ENCODE data around the gene ADAT1. TPM values are rescaled to one million over a fixed set of nuclear protein-coding genes. Genes with fewer than 3 reads are reported as not detected.

Gene ADAT1
- total and polyA plus RNA-seq, 8 donors: 39.1 to 57.4 (median 51.7) TPM

- Histone ChIP-seq H3K4me3 (no peak overlapping the region), H3K9me3 (no peaks in the 10 kb centered on the region), H3K36me3 (peaks cover 0 to 50% of the 10 kb centered on the region in 2 donors), H3K4me1 (peaks cover 8 to 31% of the 10 kb centered on the region in 2 donors), H3K27me3 (no peaks in the 10 kb centered on the region), H3K27ac (no peak overlapping the region)
- ATAC-seq: no peak
- DNase-seq: peak in 1 of 4 donors; percentile 28
- intact Hi-C loops (cut with DNase I): no loop called here
- peak in 1 of 2 donors; percentile 12 for TF ChIP-seq CTCF (IDR thresholded peaks at IDR 0.05)
Measured at GRCh38 chr16:75621170-75621477, 2.0 kb downstream of the ADAT1 start.

GRCh38 chr16:75620326-75621169 lies 2.5 kb downstream of the ADAT1 start:
- DNase-seq (no peak), ATAC-seq (no peak)
- H3K27me3 ChIP-seq: no peaks in the 10 kb centered on the region
- H3K4me1 ChIP-seq: peaks cover 8 to 31% of the 10 kb centered on the region in 2 donors
- H3K36me3 ChIP-seq: peaks cover 0 to 50% of the 10 kb centered on the region in 2 donors
- intact Hi-C loops (cut with DNase I): no loop called here
- peak overlapping the region in 1 of 2 donors; percentile 20 for H3K27ac ChIP-seq
- no peak overlapping the region for H3K4me3 ChIP-seq
- no peaks in the 10 kb centered on the region for H3K9me3 ChIP-seq
- TF ChIP-seq CTCF (IDR thresholded peaks at IDR 0.05): no peak

GRCh38 chr16:75618780-75619179 lies 4.3 kb downstream of the ADAT1 start:
- Histone ChIP-seq H3K4me1 (peaks cover 8 to 31% of the 10 kb centered on the region in 2 donors), H3K4me3 (no peak overlapping the region), H3K9me3 (no peaks in the 10 kb centered on the region), H3K27me3 (no peaks in the 10 kb centered on the region), H3K27ac (no peak overlapping the region), H3K36me3 (peaks cover 0 to 62% of the 10 kb centered on the region in 2 donors)
- intact Hi-C loops (cut with DNase I): no loop called here
- TF ChIP-seq CTCF (IDR thresholded peaks at IDR 0.05): no peak
- ATAC-seq: no peak
- no peak for DNase-seq

- H3K36me3 ChIP-seq: peaks cover 0 to 79% of the 10 kb centered on the region in 2 donors
- H3K27ac ChIP-seq: no peak overlapping the region
- ATAC-seq (no peak), DNase-seq (no peak)
- intact Hi-C loops (cut with DNase I): no loop called here
- no peak overlapping the region for H3K4me3 ChIP-seq
- H3K4me1 ChIP-seq: peaks cover 4 to 26% of the 10 kb centered on the region in 2 donors
- no peaks in the 10 kb centered on the region for H3K27me3 ChIP-seq
- H3K9me3 ChIP-seq: no peaks in the 10 kb centered on the region
- no peak for TF ChIP-seq CTCF (IDR thresholded peaks at IDR 0.05)
Measured at GRCh38 chr16:75617121-75617520, 6.0 kb downstream of the ADAT1 start.

GRCh38 chr16:75616521-75617010 lies 6.5 kb downstream of the ADAT1 start:
- H3K36me3 ChIP-seq: peaks cover 0 to 84% of the 10 kb centered on the region in 2 donors
- intact Hi-C loops (cut with DNase I): no loop called here
- ATAC-seq: no peak
- no peak for DNase-seq
- no peak overlapping the region for H3K4me3 ChIP-seq
- H3K27ac ChIP-seq: no peak overlapping the region
- H3K4me1 ChIP-seq: peaks cover 0 to 21% of the 10 kb centered on the region in 2 donors
- H3K27me3 ChIP-seq: no peaks in the 10 kb centered on the region
- no peaks in the 10 kb centered on the region for H3K9me3 ChIP-seq
- TF ChIP-seq CTCF (IDR thresholded peaks at IDR 0.05): no peak

All from left lung (tissue), 10 donors.